H1 (cell line): Measurements from ENCODE around the gene P3H2. TPM values are rescaled to one million over a fixed set of nuclear protein-coding genes. Genes with fewer than 3 reads are reported as not detected.

Source experiments
- CTCF ChIA-PET: fragments of 300-600 bp; sonication (Branson Sonifier 250); formaldehyde crosslinking; loops from one replicate; lab custom pipeline; 2021; ENCODE audit not compliant: partially characterized antibody; lab: Charles Lee
- POLR2A ChIA-PET: fragments of 300-600 bp; sonication (Branson Sonifier 250); formaldehyde crosslinking; loops from one replicate; lab custom pipeline; 2021; ENCODE audit warnings: inconsistent platforms; ENCODE audit not compliant: partially characterized antibody; lab: Charles Lee
- DNase-seq, 2 experiments: peaks; one replicate each; pipeline versions ENCODE4 v3.0.0 to v3.0.0-alpha.2; 2010 to 2022; ENCODE audit warnings: low spot score in 2 of 2, low read depth in 1 of 2, mixed read lengths in 1 of 2
- FAIRE-seq: peaks from 2 replicates; lab custom pipeline; 2011; peaks lifted over from hg19 to GRCh38; lab: Jason Lieb, UNC
- H2AFZ ChIP-seq: 2 replicates; pipeline ENCODE4 v1.8.1; 2012; ENCODE audit warnings: low read length, inconsistent platforms
- H2AK5ac ChIP-seq: 2 replicates; pipeline ENCODE4 v1.6.1; 2013; ENCODE audit warnings: low read depth, low read length
- H2BK120ac ChIP-seq: replicated peaks from 2 replicates; pipeline ENCODE3; 2013; ENCODE audit warnings: low read depth, low read length, inconsistent platforms
- H2BK12ac ChIP-seq: 2 replicates; pipeline ENCODE4 v1.6.1; 2013; ENCODE audit warnings: low read depth, low read length
- H2BK15ac ChIP-seq: 2 replicates; pipeline ENCODE4 v1.6.1; 2013; ENCODE audit warnings: low read length
- H2BK20ac ChIP-seq: 2 replicates; pipeline ENCODE4 v1.6.1; 2013; ENCODE audit warnings: low read length
- H2BK5ac ChIP-seq: 2 replicates; pipeline ENCODE4 v1.6.1; 2013; ENCODE audit warnings: low read depth, low read length
- H3K14ac ChIP-seq: 2 replicates; pipeline ENCODE4 v1.6.1; 2013; ENCODE audit warnings: inconsistent platforms; ENCODE audit not compliant: insufficient read length
- H3K18ac ChIP-seq: 2 replicates; pipeline ENCODE4 v1.6.1; 2013; ENCODE audit warnings: low read length; ENCODE audit errors: extremely low read depth
- H3K23ac ChIP-seq: 2 replicates; pipeline ENCODE4 v1.6.1; 2013; ENCODE audit warnings: inconsistent platforms; ENCODE audit not compliant: insufficient read length
- H3K23me2 ChIP-seq: 2 replicates; pipeline ENCODE4 v1.6.1; 2013; ENCODE audit warnings: low read depth, low read length
- H3K27ac ChIP-seq: 2 replicates; pipeline ENCODE4 v1.6.1; 2011; ENCODE audit warnings: low read depth, low read length, inconsistent platforms
- H3K27me3 ChIP-seq, 4 experiments: replicated peaks in 1 of 4; 1 replicate in 1 of 4; 2 replicates in 3 of 4; pipeline versions ENCODE4 v1.6.1 to v1.8.1; 2011 to 2013; ENCODE audit warnings: low read length in 3 of 4, mild to moderate bottlenecking in 3 of 4, inconsistent platforms in 2 of 4, mixed read lengths in 2 of 4, moderate library complexity in 1 of 4; ENCODE audit not compliant: control insufficient read depth in 3 of 4, insufficient read depth in 3 of 4; ENCODE audit errors: extremely low read depth in 1 of 4
- H3K36me3 ChIP-seq, 4 experiments: 2 replicates each; pipeline versions ENCODE4 v1.6.1 to v1.8.1; 2011 to 2013; ENCODE audit warnings: mild to moderate bottlenecking in 4 of 4, low read length in 3 of 4, moderate library complexity in 2 of 4, control low read depth in 1 of 4, inconsistent platforms in 1 of 4; ENCODE audit not compliant: insufficient read depth in 4 of 4, control insufficient read depth in 2 of 4
- H3K4ac ChIP-seq: replicated peaks from 2 replicates; pipeline ENCODE3; 2013; ENCODE audit warnings: low read length, low read depth, mixed read lengths, inconsistent platforms; ENCODE audit not compliant: insufficient read length
- H3K4me1 ChIP-seq, 4 experiments: replicated peaks in 1 of 4; 1 replicate in 1 of 4; 2 replicates in 3 of 4; pipeline versions ENCODE4 v1.6.1 to v1.8.1; 2011 to 2013; ENCODE audit warnings: low read length in 3 of 4, inconsistent platforms in 2 of 4, mixed read lengths in 1 of 4; ENCODE audit not compliant: insufficient read depth in 4 of 4, control insufficient read depth in 3 of 4
- H3K4me2 ChIP-seq, 2 experiments: 2 replicates each; pipeline versions ENCODE4 v1.6.1 to v1.8.1; 2011 to 2013; ENCODE audit warnings: low read depth in 2 of 2, low read length in 2 of 2, control low read depth in 1 of 2, inconsistent platforms in 1 of 2, mild to moderate bottlenecking in 1 of 2; ENCODE audit not compliant: insufficient read depth in 1 of 2
- H3K4me3 ChIP-seq, 4 experiments: fragments of 200-600, 300-600 bp in 1 of 4; sonication (generic), shearing (Covaris generic), sonication (Bioruptor Twin) in 1 of 4; 2 replicates each; pipeline versions ENCODE4 v1.5.1 to v1.8.1; 2011 to 2016; ENCODE audit warnings: low read length in 4 of 4, low read depth in 3 of 4, control low read depth in 2 of 4, inconsistent platforms in 2 of 4, mild to moderate bottlenecking in 2 of 4, mixed read lengths in 1 of 4, moderate library complexity in 1 of 4; ENCODE audit not compliant: insufficient read depth in 2 of 4; ENCODE audit errors: extremely low read depth in 1 of 4
- H3K56ac ChIP-seq: replicated peaks from 2 replicates; pipeline ENCODE3; 2013; ENCODE audit warnings: low read depth, mild to moderate bottlenecking, mixed read lengths, low read length, inconsistent platforms; ENCODE audit not compliant: insufficient read length
- H3K79me1 ChIP-seq: 2 replicates; pipeline ENCODE4 v1.6.1; 2013; ENCODE audit warnings: low read depth, low read length, control low read depth
- H3K79me2 ChIP-seq, 2 experiments: 2 replicates each; pipeline versions ENCODE4 v1.6.1 to v1.8.1; 2012 to 2013; ENCODE audit warnings: low read length in 2 of 2, mild to moderate bottlenecking in 2 of 2, inconsistent platforms in 1 of 2; ENCODE audit not compliant: insufficient read depth in 2 of 2, control insufficient read depth in 1 of 2
- H3K9ac ChIP-seq, 4 experiments: replicated peaks in 1 of 4; 1 replicate in 1 of 4; 2 replicates in 3 of 4; pipeline versions ENCODE4 v1.6.1 to v1.8.1; 2011 to 2013; ENCODE audit warnings: low read depth in 3 of 4, low read length in 3 of 4, control low read depth in 2 of 4, mild to moderate bottlenecking in 2 of 4, moderate library complexity in 2 of 4, inconsistent platforms in 1 of 4; ENCODE audit errors: extremely low read depth in 1 of 4
- H3K9me3 ChIP-seq, 2 experiments: 2 replicates each; pipeline versions ENCODE4 v1.6.1 to v1.8.1; 2012 to 2013; ENCODE audit warnings: mild to moderate bottlenecking in 2 of 2, moderate library complexity in 2 of 2, control low read depth in 1 of 2, inconsistent platforms in 1 of 2, low read depth in 1 of 2, low read length in 1 of 2, mixed read lengths in 1 of 2; ENCODE audit not compliant: insufficient read depth in 2 of 2
- H4K20me1 ChIP-seq, 2 experiments: replicated peaks in 1 of 2; 2 replicates each; pipeline versions ENCODE3 to v1.8.1; 2011 to 2013; ENCODE audit warnings: inconsistent platforms in 2 of 2, low read length in 2 of 2, mild to moderate bottlenecking in 1 of 2; ENCODE audit not compliant: insufficient read depth in 2 of 2, control insufficient read depth in 1 of 2
- H4K5ac ChIP-seq: 2 replicates; pipeline ENCODE4 v1.6.1; 2013; ENCODE audit warnings: low read length, low read depth, mixed read lengths, inconsistent platforms; ENCODE audit not compliant: insufficient read length
- H4K8ac ChIP-seq: 2 replicates; pipeline ENCODE4 v1.8.0; 2013; ENCODE audit warnings: mild to moderate bottlenecking, moderate library complexity, low read length, inconsistent platforms; ENCODE audit not compliant: insufficient read depth; ENCODE audit errors: extremely low read depth
- H4K91ac ChIP-seq: replicated peaks from 2 replicates; pipeline ENCODE3; 2013; ENCODE audit warnings: low read length, mixed read lengths, inconsistent platforms; ENCODE audit not compliant: insufficient read length
- RXRA ChIP-seq: IDR thresholded peaks from 2 replicates; pipeline ENCODE4 v1.6.1; 2011; ENCODE audit warnings: low read depth, mild to moderate bottlenecking, low read length, moderate library complexity; ENCODE audit not compliant: insufficient read depth
- TBP ChIP-seq: IDR thresholded peaks from 2 replicates; pipeline ENCODE4 v1.6.1; 2011; ENCODE audit warnings: low read depth, low read length, improper control_type of control experiment
- WGBS, 2 experiments: shearing (Covaris generic) in 1 of 2; methylation state at CpG; one replicate each; pipeline versions ENCODE4 v1.1.6 to v1.1.7; 2013 to 2015; ENCODE audit warnings: low lambda C conversion rate in 2 of 2, mixed read lengths in 2 of 2, inconsistent platforms in 1 of 2, low coverage in 1 of 2, missing lambda C conversion rate in 1 of 2; ENCODE audit not compliant: insufficient replicate concordance in 2 of 2, insufficient coverage in 1 of 2, insufficient read length in 1 of 2; ENCODE audit errors: extremely low coverage in 1 of 2, missing lambda C conversion rate in 1 of 2; 5-methylcytosine and 5-hydroxymethylcytosine counted together
- polyA plus RNA-seq, 7 experiments: library from polyadenylated mRNA; depleted of rRNA in 3 of 7; stranded (reverse) in 5 of 7; unstranded in 2 of 7; fragments of >200 nt in 5 of 7; fragments of 200-250 nt in 2 of 7; gene quantifications; 1 replicate in 5 of 7; 2 replicates in 1 of 7; 4 replicates in 1 of 7; pipeline versions ENCODE4 v1.2.1 to v1.2.3, GENCODE V29; 2011 to 2013; ENCODE audit warnings: missing spikeins in 2 of 7, mixed read lengths in 2 of 7
- total RNA-seq: library from RNA; stranded (reverse); fragmentation: NEBNext Ultra II Directional; extraction: Animal tissue kit (Norgen Biotek cat#: 25700); gene quantifications from 2 replicates; pipeline ENCODE4 v1.2.1, GENCODE V29; 2021

P3H2 gene
- total and polyA plus RNA-seq, 2 of the 8 experiments (the other 6 are each of a cell fraction or from before 2014, with no cell fraction given), result 40.5 to 60.4 TPM

- H3K36me3 ChIP-seq, result no peaks in the 10 kb centered on the region
- H2BK120ac ChIP-seq, result no peak overlapping the region
- H3K14ac ChIP-seq, result no peak overlapping the region
- H3K4me1 ChIP-seq, result peaks cover 0 to 4% (median 0%) of the 10 kb centered on the region in 4 experiments; a peak in 2 of 7 replicates
- H4K20me1 ChIP-seq, result no peaks in the 10 kb centered on the region
- FAIRE-seq, result no peak
- no peak overlapping the region for H4K5ac ChIP-seq
- H3K4me3 ChIP-seq, result no peak overlapping the region
- no peak overlapping the region for H3K18ac ChIP-seq
- H4K8ac ChIP-seq, result no peak overlapping the region
- POLR2A ChIA-PET, result no interaction called here
- CTCF ChIA-PET, result interaction anchor here (0.7 kb wide), 1 partner anchor 10 kb away, joined by 3 read pairs; no protein-coding TSS in a partner anchor
- no peak overlapping the region for H3K27ac ChIP-seq
- H2AK5ac ChIP-seq, result no peak overlapping the region
- H2BK15ac ChIP-seq, result no peak overlapping the region
- H3K23ac ChIP-seq, result no peak overlapping the region
- peak overlapping the region; percentile 64 for H4K91ac ChIP-seq
- H3K23me2 ChIP-seq, result no peaks in the 10 kb centered on the region
- no peak overlapping the region for H3K56ac ChIP-seq
- no peak overlapping the region for H2AFZ ChIP-seq
- no peak overlapping the region for H3K4me2 ChIP-seq
- WGBS, 2 experiments, result 97% methylated on average over 3 of the region's 3 CpGs; no CpG with 5 or more reads in 1 of the 2 experiments
- H2BK20ac ChIP-seq, result no peak overlapping the region
- H2BK5ac ChIP-seq, result no peak overlapping the region
- no peaks in the 10 kb centered on the region for H3K27me3 ChIP-seq
- H3K9ac ChIP-seq, result no peak overlapping the region
- H3K9me3 ChIP-seq, result no peaks in the 10 kb centered on the region
- no peaks in the 10 kb centered on the region for H3K79me1 ChIP-seq
- peaks cover 0 to 13% of the 10 kb centered on the region in 2 experiments; a peak in 1 of 4 replicates for H3K79me2 ChIP-seq
- H3K4ac ChIP-seq, result no peak overlapping the region
- no peak overlapping the region for H2BK12ac ChIP-seq
- DNase-seq, result no peak
- TF ChIP-seq RXRA (no peak), TBP (no peak)
Measured at GRCh38 chr3:190027116-190027515, 93.6 kb downstream of the P3H2 start.
